GM18907 (cell line): ENCODE data around the gene BMP2K.
"Not testable (repeated sequence)": the region's sequence is repeated elsewhere in the genome, so short reads cannot be mapped to it uniquely, and the experiment has no call there.

Source experiments
- ATAC-seq: cut with Tn5 transposase; IDR thresholded peaks from one replicate; pipeline ENCODE4 v1.9.1; 2021; ENCODE audit warnings: mild to moderate bottlenecking, moderate library complexity; ENCODE audit not compliant: unreplicated experiment

The BMP2K gene

DNA sequence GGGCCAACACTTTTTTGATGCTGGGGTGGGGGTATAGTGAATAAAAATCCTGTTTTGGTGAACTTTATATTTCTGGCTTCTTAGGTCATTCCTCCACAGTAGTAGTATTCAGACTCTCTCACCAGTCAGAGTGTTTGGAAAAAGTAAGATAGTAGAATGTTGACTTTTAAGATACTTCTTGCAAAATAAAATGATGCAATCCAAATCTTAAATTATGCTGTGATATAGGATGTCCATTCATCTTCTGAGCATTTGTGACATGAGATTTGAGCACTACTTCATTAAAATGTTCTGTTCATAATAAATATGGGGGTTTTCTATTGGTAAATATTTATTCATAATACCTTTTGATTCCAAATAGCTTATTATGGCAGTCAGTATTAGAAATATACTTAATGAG, 70.1 kb downstream of the BMP2K start:
- no peak for ATAC-seq

DNA sequence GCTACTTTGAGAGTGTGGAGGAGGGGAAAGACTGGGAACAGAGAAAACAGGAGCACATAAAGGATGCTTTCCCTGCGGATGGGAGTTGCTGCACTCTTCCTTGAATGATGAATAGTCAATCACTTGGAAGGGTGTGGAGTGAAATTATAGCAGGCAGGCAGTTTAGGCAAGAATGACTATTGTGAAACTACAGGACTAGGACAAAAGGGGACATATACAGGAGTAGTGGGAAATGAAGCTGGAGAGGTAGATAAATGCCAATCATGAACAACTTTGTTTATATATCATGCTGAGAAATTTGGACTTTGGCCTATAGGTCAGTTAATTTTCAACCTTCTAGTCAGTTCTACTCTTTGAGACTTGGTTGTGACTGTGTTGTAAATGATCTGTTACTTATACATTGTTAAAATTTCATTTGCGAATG, 86.2 kb downstream of the BMP2K start:
- ATAC-seq = no peak

DNA sequence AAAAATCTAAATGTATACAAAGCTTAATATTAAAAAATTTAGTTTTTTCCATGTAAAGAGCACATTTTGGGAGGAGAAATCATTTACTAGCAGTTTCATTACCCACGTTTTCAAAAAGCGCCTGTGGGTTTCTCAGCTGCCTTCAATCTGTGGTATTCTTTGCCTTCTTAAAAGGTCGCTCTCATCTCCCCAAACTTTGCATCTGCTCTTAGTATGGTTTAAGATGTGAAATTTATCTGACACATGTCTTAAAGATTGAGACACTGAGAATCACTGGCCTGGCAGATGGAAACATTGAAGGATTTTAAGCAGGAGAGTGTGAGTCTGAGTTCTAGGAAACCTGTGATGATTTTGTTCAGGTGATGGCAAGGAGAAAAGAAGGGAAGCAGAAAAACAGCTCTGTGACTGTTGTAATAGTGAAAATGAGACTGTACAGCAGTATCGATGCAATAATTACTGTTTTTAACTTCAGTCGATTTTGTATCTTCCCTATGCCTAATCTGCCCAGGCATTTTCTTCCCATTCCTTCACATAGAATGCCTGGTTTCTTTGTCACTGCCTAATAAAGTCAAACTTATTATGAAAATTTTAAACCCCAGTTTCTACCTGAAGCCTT, 87.2 kb downstream of the BMP2K start:
- peak; percentile 39 for ATAC-seq

DNA sequence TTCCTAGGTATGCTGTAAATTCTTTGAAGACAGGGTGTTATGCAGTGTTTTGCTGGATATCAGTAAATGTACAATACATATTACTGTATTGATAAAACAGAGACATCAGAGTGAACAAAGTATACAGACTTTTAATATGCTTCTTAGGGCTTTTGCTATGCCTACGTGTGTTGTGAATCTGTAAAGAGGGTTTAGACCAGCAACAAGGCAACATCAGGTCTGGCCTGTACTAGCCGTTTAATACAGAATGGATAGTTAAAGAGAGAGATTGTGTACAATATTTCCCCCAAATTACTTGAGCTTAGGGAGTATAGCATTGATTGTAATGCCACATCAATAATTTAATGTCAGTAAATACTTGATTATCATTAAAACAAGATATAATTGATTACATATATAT, 87.8 kb downstream of the BMP2K start:
- ATAC-seq = peak; percentile 13

DNA sequence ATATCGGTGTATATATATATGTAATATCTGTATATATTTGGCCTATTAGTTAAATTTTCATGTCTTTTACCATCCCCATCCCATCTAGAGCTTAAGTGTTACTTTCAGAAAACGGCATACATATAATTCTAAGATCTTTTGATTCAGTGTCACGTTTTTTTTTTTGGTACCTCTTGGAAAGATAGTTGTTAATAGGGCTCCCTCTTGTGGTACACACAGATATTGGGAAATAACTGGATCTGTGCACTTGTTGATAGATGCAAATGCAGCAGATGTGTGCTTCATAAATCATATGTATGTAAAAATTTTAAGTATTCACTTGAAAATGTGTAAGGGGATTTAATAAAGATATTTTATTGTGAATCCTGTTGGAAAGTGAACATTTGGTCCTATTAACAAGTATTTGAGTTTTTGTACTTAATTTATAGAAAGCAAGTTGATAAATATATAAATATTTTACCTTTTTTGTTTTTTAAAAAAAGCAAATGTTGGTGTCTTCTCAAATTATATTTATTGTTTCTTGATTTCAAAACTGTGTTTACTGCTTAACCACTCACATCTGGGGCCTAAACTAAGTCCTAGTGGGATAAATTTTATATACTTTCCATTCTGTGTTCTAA, 88.4 kb downstream of the BMP2K start:
- ATAC-seq = peak; percentile 70

DNA sequence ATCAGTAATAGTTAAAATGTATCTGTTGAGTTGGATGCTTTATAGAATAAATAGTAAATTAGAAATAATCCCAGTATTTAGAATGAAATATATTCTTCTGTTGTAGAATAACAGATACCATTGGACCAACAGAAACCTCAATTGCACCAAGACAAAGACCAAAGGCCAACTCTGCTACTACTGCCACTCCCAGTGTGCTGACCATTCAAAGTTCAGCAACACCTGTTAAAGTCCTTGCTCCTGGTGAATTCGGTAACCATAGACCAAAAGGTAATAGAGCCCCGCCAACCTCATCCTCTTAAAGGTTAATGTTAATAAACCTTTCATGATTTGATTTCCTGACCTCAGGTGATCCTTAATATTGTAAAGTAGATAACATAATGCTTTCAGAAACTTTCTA, 89.3 kb downstream of the BMP2K start:
- no peak for ATAC-seq

DNA sequence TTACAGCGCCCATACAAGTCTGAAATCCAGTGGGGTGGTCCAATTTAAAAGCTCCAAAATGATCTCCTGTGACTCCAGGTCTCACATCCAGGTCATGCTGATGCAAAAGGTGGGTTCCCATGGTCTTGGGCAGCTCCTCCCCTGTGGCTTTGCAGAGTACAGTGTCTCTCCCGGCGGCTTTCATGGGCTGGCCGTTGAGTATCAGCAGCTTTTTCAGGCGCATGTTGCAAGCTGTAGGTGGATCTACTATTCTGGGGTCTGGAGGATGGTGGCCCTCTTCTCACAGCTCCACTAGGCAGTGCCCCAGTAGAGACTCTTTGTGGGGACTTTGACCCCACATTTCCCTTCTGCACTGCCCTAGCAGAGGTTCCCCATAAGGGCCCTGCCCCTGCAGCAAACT, 92.6 kb downstream of the BMP2K start:
- ATAC-seq = not testable (repeated sequence)

DNA sequence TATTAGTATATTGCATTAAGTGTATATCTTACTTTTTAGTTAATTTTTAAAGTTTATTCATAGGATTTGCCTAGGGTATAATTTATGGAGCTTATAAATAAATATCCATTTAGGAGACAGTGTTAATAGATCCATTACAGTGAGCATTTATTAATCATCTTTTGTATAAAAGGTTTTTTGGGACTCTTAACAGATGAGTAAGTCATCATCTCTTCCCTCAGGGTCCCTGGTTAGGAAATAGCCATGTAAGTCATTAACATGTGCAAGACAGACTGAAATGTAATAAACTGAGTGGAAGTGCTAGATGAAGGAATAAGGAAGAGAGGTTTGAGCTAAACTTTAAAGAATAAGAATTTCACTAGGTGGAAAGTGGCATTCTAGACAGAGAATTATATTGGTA, 93.9 kb downstream of the BMP2K start:
- no peak for ATAC-seq

DNA sequence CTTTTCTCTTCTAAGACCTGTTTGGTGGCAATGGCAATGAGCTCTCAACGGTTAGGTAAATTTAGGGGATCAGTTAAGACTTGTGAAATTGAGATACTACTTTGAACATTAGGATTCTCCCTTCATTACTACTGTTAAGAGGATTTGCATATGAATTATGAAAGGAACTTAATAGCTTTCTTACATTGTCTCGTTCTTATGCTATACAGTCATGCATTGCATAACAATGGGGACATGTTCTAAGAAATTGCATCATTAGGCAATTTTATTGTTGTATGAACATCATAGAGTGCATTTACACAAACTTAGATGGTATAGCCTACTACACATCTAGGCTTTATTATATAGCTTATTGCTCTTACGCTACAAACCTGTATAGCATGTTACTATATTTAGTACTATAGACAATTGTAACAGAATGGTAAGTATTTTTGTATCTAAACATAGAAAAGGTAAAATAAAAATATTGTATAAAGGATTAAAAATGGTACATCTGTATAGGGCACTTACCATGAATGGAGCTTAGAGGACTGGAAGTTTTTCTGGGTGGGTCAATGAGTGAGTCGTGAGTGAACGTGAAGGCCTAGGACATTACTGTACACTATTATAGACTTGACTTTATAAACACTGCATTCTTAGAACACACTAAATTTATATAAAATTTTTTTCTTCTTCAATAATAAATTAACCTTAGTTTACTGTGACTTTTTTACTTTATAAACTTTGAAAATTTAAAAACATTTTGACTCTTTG, 100.6 kb downstream of the BMP2K start:
- no peak for ATAC-seq

DNA sequence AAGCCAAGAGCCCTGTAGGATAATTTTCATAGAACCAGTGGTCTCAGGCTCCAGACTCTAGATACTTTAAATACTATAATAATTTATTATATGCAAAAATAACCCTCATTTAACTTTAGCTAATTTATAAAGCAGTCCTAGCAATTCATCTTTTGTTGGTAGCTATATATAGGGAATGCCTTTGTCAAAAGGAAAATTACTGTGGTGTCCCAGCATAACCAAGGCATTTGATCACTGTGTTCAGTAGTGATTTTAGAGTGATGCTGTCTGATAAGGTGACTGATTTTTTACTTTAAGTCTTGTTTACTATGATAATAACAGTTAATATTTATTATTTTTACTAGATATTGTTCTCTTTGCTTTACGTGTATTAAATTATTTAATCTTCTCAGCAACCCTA, 101.9 kb downstream of the BMP2K start:
- no peak for ATAC-seq

DNA sequence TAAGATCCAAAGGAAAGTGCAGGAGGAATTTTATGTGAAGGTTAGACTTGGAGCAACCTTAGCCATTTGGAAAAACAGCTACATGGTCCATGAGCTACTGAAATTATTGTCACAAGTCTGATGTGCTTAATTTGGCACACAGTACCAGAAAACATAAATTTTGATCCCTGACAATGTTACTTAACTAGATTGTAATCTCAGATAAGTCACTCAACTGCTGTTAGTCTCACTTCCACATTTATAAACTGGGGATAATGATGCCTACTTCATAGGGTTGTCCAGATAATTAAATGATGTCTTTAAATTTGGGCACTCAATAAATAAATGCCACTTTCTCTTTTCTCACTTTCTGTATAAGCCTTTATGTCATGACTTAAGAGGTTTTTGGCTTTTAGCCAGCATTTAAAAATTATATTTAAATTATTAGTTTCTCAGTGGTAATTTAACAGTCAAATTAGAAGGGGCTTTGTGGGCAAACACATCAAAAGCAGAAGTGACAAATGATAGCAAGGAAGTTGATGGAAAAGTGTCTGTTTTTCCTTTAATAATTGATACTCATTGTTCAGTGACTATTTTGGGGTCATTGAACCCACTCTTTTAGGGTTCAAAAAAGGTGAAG, 104.8 kb downstream of the BMP2K start:
- no peak for ATAC-seq

DNA sequence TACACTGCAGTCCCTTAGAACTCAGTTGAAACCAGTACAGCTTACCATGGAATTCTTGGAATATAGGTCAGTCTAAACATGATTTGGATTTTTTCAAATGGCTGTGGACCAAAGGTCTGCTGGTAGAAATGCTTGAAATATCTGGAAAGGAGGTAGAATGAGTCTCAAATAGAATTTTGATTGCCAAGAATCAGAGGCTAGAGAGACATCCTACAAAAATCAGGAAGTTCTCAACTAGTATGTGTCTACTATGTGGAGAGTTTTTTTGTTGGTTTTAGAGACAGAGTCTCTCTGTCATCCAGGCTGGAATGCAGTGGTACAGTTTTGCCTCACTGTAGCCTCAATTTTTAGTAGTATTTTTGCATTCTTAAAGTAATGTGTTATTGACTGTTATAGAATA, 109.4 kb downstream of the BMP2K start:
- no peak for ATAC-seq

DNA sequence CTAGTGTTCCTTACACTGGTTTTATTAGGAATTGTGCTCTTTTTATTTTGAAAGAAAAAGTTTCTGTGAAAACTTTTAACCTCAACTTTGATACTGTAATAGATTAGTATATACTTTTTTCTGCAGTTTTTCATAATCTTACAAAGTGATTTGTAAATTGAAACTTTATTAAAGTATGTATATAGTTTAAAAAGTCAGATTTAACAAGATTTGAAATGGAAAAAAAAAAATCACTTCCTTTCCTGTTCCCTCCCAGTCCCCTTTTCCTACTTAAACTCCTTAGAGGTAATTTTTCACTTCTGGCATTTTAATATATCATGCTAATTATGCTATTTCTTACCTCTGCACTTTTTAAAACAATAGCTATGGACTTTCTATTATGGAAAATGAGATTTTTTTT, 113.8 kb downstream of the BMP2K start:
- no peak for ATAC-seq

DNA sequence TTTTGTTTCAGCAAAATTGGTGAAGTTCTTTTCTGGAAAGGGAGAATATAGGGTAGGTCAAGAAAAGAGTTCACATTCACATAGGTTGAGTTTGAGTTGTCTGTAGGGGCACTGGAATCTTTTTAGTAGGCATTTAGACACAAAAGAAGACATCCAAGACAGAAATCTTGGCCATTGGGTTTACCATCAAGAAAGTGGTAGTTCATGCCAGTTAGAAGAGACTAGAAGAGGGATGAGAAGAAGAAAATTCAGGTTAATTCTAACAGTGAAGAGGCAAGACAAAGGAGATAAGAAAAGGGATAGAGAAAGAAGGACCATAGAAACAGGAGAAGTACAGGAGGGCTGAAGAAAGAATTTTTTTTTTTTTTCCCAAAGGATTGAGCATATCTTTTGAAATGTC, 123.2 kb downstream of the BMP2K start:
- no peak for ATAC-seq

DNA sequence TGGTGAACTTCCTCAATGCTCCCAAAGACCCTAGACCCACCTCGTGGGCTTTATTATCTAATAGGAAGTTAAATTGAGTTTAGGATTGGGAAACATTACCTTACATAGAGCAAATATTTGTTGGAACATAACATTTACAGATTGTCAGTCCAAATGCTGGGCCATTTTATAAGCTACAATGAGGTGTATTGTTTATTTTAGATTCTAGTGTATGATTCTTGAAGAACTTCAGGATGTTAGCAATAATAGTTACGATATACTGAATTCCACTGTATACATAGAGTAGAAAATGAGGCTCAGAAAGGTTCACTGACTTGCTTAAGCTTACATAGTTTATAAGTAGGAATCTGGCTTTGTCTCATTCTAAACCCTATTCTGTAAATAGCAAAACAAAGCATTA, 125.7 kb downstream of the BMP2K start:
- ATAC-seq = no peak

DNA sequence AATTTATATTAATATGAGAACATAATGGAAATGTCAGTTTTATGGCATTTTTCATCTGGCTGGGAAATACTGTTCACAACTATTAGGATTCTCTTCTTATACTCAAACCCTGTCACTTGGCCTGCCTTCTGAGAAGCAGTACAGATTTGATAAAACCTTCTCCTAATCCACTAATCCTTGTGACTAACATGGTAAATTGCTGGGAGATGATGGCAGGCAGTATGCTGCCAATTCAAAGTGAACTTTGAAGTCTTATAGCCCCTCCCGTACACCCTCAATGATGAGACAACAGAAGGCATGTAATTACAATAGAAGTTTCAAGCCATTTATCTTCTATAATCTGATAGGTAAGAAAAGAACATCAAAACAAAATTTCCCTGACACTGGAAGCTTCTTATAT, 126.1 kb downstream of the BMP2K start:
- no peak for ATAC-seq

DNA sequence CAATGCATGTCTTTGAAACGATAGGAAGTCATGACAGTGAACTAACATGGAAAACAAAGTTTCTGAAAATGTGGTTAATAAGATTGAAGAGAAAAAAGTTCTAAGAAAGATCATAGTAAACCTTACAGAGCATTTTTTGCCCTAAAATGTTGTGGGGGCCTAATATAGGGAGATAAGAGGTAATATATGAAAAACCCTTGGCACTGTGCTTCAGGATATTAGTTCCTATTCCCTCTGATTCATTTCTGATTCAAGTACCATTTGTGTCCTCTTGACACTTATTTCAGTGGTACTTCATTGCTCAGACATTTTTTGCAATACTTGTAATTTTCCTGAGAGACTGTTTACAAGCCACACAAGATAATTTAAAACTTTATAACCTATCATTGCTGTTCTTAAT, 128.0 kb downstream of the BMP2K start:
- ATAC-seq = no peak

DNA sequence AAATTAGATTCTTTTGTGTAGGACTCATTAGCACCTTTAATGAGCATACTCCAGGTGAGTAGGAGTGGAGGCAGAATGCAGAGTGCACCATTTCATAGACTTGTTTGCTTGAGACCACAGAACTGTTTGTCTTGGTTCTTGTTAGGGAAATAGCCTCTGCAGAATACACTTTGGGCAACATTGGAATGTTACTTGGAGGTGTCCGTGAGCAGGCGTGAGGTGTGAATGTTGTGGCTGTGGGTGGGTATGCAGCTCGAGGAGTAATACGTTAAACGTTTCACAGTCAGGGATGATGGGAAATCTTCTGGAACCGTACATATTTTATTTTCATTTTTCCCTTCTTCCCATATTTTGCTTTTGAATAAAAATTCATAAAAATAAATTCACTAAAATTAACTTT, 131.5 kb downstream of the BMP2K start:
- no peak for ATAC-seq

DNA sequence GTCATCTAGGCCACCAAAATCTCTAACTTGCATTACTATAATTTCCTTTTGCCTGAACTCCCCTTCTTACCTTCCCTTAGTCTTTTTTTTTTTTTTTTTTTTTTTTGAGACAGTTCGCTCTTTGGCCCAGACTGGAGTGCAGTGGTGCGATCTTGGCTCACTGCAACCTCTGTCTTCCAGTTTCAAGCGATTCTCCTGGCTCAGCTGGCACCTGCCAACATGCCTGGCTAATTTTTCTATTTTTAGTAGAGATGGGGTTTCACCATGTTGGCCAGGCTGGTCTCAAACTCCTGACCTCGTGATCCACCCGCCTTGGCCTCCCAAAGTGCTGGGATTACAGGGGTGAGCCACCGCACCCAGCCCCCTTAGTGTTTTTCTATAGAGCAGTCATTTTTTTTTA, 132.8 kb downstream of the BMP2K start:
- ATAC-seq = not testable (repeated sequence)

DNA sequence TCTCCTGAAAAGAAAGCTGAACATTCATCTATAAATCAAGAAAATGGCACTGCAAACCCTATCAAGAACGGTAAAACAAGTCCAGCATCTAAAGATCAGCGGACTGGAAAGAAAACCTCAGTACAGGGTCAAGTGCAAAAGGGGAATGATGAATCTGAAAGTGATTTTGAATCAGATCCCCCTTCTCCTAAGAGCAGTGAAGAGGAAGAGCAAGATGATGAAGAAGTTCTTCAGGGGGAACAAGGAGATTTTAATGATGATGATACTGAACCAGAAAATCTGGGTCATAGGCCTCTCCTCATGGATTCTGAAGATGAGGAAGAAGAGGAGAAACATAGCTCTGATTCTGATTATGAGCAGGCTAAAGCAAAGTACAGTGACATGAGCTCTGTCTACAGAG, 134.5 kb downstream of the BMP2K start:
- ATAC-seq = no peak

DNA sequence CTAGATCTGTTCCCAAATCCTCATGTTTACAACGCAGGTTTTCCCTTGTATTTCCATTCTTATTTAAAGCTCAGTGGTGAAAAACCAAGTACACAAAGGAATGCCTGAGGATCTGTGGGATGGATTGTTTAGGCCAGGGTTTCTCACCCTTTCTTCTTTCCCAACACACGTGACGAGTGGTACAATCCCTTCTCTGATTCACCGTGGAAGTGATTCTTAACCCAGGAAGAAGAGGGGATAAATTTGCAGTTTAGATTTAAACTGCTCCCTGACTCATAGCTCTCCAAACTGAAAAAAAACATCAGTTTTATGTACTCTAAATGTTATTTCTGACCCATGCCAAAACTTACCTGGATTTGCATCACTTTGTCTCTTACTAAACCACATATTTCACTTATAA, 146.1 kb downstream of the BMP2K start:
- no peak for ATAC-seq
